Bone marrow (tissue), 2 donors: ENCODE data around the gene C8A.

Source experiments
- DNase-seq, 2 donors: peaks; one replicate each; lab custom pipeline; 2025; lab: John Stamatoyannopoulos, UW

C8A gene

DNA sequence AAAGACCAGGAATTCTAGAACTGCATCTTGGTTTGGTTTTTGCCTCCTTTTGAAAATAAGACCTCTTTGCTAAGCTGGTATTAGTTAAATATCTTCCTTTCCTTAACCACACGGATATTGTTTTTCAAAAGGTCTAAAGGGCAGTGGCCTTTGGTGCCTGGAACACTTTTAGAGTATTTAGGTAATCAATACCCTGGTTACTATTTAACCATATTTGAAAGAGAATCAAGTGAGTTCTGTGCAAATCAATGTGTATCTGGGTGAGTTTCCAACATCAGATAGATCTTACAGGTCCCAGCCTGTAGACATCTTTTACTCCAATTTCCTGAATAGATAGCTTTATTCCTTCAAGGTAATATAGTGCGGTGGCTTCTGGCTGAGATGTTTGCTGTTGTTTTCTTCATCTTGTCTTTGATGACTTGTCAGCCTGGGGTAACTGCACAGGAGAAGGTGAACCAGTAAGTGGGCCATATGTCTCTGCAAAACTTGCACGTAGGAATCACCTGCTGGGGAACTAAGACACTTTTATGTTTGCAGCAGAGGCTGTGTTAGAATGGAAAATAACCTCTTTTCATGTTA lies at the start of gene C8A:
Gene C8A (plus strand): TSS at position 277 of the 579 bp plus-strand sequence. CDS start 105 bp downstream, at position 382.
- DNase-seq = no peak

DNA sequence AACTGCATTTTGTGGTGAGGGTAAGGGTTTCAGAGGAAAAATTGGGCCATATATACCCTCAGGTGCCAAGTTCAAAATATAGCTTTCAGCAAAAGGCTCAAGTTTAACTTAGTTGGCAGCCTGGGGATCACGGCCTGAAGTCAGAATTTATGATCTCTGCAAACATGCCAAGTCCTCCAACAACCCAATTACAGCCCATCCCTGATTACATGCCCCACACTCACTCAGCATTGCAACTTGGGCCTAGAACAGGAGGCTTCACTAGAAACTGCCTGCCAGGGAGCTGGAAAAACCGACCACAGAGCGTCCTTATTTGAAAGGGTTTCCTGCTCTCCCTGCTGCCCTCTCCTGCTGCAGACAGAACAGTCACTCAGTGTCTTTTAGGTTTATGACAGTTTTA lies 47.8 kb upstream of the C8A start:
- no peak for DNase-seq

DNA sequence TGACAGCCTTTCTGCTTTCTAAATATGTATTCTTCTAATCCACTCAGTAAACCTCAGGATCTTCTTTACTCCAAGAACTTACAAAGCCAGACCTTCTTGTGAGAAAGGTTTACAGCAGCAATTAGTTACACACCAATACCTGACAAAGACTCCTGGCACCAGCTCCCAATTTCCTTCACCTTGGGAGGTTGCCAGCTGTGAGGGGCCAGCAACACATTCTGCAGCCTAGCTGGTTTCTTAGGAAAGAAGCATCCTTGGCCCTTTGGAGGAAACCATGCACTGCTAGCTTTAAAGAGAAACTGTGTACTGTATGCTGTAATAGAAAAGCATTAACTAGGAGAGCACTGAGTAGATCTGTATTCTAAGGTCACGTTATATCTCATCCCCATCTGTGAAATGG lies 46.2 kb upstream of the C8A start:
- DNase-seq = no peak

DNA sequence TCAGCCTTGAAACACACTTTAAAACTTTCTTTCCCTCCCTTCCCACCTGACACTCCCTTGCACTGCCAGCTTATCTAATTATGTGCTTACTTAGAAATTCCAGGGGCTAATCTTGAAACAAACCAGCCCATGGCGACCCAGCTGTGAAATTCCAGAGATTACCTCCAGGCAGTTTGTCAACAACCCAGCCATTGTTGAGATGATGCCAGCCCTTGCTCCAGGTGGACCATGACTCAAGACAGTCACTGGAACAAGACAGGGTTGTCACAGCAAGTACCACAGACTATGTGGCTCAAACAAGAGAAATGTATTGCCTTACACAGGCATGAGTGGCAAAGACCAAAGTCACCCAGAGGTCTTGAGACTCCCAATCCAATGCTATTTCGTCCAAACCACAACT lies 43.3 kb upstream of the C8A start:
- no peak for DNase-seq

DNA sequence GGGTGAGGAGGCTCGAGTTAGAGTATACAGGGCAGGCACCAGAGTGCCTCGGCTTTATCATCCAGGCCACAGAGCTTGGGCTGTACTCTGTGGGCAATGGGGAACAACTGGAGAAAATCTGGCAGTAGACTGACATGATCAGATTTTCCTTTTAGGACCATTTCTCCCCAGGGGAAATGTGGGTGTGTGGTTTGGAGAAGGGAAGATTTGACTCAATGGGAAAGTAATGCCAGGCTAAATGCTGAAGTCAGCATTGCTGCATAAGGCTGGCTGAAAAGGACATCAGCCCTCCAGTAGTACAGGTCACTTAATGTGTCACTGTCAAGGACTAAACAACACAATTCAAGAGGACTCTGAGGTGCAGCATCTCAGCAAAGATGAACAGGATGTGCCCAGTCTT lies 40.4 kb upstream of the C8A start:
- no peak for DNase-seq

DNA sequence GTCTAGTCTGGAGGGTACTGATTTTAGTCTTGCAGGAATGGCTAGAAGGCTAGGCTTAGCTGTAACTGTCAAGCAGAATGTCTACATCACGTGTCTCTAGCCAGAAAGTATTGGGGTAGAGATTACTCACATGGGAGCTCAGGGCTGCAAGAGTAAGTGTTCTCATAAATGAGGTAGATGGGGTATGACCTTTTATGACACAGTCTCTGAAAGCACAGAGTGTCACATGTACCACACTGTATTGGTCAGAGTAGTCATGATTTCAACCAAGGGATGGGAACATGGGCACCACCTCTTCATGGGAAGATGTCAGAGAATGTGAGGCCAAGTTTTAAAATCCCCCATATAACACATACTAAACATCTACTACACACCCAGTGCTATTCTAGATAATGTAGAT lies 38.3 kb upstream of the C8A start:
- DNase-seq = no peak

DNA sequence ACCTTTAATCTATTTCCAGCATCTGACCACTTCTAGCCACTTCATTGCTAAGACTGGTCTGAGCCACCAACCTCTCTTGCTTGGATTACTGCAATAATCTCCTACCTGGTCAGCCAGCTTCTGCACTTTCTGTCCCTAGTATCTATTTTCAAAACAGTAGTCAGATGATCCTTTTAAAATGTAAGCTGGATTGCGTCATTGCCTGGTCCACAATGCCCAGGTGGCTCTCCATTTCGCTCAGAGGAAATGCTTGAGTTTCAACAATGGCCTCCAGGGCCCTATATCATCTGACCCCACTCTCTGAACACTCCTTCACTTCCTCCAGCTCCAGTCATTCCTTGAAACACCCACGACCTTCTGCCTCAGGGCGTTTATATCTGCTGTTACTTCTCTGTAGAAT lies 37.7 kb upstream of the C8A start:
- no peak for DNase-seq

DNA sequence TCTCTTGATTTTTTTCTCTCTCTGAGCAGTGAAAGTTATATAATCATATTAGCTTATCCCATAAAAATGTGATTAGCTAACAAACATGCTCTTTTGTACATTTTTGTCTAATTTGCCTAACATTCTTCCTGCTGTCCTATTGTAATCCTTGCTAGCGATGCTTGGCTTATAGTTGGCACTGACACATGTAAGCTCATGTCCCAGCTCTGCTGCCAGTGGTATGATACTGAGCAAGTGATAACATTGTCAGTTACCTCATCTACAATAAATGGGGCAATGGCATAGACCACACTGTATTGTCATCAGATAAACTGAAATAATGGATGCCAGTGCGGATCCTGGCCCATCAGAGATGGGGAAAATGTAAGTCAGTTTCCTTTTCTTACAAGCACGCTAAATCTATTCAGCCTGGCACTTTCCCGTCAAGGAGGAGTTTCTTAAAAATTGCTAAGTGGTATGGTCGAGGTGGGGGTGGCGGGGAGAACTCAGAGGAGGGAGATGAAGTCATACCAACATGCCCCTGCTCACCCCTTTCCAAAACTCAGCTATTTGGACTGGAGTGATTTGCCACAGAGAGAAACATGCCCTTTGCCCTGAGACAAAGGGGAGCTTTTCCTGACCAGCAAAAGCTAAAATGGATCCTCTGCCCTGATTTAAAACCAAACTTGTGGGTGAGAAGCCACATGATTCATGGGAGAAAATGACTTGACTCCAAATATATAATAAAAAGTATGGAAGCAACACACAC lies 36.7 kb upstream of the C8A start:
- DNase-seq = no peak

DNA sequence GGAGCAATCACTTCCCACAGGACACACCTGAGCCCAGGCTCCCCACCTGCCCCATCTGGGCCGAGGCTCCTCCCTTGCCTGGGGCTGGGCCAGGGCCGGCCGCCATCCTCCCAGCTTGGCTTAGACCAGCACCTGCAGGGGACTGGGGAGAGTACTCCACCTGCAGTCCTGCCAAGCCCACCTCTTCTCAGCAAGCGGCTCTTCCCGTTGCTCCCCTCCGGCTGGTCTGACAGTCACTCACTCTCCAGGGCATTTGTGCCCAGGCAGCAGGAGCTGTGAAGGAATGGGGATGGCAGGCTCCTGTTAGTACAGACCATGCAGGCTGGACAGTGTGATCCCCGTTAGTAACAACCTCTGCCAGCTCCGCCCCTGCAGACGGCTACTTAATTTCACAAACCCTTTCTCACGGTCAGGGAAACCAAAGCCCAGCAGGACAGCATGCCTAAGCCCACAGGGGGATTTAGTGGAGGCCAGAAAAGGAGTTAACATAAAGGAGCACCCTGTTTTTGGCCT lies 35.2 kb upstream of the C8A start, which contains the start of gene FYB2:
Gene FYB2 (minus strand): TSS at position 18 of the 513 bp plus-strand sequence. CDS start 114 bp downstream, outside the sequence.
- DNase-seq = no peak

DNA sequence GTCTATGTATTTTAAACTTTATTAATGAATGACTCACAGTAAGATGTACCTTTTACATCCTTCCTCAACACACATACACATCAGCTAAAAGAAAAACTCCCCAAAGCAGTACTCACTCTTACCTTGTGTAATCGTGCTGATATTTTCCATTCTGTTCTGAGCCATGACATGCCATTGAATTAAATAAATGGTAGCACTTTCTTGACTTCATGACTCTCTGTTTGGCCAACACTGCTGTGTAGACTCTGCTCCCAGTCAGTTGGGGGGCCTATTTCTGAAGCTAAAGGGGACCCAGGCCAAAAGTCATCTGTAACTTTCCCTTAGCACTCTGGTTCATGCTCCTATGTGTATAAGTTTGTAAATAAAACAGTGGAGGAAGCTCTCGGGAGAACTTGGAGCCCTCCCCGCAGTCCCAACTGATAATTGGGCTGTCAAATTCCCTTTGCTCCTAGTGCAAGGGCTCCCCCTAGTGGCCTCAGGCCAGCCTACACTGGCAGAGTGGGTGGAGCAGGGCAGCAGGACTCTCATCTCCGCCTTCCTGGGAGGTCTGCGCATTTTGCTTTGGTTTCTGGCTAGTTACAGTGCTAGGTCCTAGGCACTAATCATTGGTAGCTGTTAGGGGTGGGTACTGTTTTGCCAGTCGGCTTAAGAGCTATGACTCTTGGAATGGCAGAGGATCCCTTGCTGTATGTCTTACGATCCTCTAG lies 33.7 kb upstream of the C8A start:
- peak in 1 of 2 donors; percentile 14 for DNase-seq

DNA sequence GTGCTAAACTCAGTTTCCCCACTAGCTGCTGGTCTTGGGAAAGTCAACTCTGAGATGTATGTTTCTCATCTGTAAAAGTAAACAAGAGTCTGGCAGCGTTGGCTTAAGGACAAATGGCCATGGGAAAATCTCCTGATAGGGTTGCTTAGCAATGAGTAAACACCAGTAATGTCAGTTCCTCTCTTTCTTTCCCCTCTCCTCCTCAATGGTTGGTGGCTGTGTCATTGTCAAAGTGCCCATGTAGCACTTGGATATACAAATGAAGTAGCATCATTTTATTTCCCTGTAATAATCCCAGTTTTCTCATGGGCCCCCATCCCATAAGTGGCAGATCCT lies 33.2 kb upstream of the C8A start:
- DNase-seq = no peak

DNA sequence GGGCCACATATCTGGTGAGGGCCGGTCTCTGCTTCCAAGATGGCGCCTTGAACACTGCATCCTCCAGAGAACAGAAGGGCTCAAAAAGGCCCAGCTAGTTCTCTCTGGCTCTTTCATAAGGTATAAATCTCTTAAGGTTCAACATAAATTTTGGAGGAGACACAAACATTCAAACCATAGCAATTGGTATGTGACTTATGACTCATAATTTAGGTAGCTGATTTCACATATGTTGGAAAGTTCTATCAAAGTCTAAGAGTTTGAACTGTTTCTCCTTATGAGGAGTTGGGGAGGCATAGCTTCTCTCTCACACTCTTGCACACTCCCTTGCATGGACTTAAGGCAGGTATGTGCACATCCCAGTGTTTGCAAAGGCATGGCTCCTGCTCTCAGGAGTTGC lies 30.3 kb upstream of the C8A start:
- no peak for DNase-seq

DNA sequence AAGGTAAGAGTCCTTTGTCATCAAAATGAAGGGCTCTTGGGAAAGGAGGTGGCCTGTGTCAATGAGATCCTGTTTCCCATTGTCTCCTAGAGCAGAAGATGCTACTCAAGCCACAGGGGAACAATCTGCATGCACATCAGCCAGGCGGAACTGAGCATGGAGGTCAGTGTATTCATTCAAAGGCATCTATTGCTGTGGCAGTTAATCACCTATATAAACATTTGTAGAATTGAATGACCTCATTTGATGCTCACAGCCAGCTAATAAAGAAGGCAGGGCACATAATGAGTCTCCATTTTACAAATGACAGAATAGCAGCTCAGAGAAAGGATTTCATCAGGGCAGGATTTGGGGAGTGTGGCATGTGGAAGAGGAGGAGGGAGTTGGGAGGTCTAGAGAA lies 29.7 kb upstream of the C8A start:
- DNase-seq = no peak

DNA sequence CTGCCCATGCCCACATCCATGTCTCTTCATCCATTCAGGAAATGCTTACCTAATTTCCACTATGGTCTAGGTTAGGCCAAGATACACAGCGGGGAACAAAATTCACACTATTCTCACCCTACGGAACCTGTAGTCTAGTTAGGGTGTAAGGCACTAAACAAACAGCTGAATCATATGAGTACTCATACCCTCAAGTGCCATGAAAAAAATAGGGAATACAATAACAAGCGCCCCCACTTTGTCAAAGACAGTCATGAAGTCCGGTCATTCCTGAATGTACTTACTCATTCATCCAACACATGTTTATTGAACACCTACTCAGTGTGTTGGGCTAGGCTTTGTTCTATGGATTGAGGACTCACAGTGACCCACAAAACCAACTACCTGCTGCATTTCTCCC lies 29.2 kb upstream of the C8A start:
- DNase-seq = no peak

DNA sequence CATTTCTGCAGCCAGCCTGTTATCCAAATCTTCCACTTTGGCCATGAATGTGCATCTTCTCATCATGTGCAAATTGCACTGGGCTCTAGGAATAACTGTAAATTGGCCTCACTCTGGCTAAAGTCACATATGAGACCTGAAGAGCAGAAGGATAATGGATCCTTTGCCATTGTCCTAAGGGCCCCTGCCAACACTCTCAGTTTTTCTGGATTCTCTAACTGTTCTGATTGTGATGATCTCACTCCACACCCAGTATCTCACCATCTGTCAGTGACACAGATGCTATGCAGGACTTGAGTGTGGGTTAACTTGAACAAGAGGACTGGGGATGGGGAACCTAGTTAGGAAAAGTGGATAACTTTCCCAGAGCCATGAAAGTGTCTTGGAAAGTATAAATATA lies 26.9 kb upstream of the C8A start:
- no peak for DNase-seq

DNA sequence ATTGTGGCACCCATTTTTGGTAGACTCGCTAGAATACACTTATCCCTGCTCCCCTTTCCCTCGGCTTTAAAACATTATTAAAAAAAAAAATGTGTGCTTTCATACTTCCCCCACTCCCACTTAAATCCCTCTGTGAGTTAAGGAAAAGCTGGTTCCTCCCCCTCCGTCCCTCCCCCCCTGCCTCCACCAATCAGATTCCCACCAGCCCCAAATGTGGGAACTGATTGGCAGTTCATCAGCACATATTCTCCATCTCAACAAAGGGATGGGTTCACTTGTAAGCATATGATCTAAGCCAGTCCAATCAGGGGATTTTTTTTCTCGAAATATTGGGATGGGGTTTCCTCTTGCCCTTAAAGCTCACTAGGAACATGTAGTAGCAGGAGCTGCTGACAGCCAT lies 24.5 kb upstream of the C8A start:
- DNase-seq = no peak

DNA sequence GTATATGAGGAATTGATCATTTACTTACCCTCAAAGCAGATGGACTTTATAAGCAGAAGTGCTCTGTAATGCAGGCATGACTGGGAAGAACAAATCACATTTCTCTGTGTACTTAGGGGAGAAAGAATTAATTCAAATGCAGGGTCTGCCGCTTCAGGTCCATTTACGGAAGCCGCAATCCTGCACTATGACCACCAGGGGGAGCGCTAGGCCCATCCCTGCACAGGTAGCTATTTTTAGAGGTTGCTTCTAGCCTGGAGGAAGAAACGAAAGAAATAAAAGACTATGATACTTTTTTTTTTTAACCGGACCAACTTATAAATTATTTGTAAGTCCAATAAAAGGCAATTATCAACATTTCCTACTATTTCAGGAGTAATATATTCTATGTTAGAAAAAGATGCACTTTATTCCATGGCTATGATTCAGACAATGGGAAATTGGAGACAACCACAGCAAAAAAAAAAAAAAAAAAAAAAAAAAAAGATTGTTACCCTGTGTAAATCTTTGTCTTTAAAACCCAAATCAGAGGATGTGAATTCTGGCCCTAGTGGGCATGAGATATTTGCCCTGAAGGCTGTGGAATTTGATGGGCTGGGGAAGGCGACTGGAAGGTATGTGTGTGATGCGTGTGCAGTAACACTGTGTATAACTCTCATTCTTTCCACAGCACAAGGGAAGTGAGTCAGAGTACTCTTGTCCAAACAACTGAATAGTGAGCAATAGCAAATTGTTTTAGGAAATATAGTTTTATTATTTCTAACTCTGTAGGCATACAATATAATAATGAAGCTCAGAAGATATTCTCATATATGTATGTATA lies 22.5 kb upstream of the C8A start:
- peak in 1 of 2 donors; percentile 5 for DNase-seq

DNA sequence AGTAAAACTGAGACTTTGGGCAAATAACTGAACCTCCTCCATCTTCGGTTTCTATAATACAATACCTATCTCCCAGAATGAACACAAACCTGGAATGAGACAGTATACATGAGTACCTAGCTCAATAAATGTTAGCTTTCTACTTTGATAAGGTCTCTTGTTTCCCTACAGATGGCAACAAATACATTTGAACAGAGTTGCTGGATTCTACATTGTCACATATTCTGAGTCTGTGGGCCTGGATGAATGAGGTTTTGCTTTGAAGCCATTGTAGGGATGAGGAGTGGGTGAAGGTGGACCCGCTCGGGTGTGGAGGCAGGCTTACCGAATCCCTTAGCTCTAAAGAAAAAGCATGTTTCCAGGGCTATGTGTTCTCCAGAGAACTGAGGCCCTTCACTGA lies 21.5 kb upstream of the C8A start:
- no peak for DNase-seq

DNA sequence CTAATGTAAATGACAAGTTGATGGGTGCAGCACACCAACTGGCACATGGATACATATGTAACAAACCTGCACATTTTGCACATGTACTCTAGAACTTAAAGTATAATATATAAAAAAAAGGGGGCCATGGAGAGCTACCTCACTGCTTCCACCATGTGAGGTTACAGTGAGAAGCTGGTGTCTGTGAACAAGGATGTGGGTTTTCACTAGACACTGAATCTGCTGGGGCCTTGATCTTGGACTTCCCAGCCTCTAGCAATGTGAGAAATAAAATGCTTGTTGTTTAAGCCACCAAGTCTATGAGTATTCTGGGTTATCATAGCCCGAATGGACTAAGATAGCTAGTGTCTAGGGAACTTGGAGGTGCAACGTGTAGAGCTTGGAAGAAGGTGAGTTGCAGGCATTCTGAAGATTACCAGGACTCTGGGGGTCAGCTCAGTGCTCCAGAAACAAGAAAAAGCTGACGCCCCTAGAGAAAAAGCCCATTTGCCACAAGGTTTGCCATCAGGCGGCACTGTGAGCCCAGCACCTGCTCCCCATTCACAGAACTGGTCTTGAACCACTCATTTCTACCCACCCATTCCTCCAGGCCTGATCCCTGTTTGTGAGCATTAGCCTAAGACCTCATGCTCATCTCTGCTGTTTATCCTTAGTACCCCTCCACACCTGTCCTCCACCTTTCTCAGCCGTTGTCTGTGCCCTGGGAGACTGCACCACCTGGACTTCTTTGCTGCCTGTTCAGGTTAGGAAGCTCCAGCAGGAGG lies 20.3 kb upstream of the C8A start:
- no peak for DNase-seq

DNA sequence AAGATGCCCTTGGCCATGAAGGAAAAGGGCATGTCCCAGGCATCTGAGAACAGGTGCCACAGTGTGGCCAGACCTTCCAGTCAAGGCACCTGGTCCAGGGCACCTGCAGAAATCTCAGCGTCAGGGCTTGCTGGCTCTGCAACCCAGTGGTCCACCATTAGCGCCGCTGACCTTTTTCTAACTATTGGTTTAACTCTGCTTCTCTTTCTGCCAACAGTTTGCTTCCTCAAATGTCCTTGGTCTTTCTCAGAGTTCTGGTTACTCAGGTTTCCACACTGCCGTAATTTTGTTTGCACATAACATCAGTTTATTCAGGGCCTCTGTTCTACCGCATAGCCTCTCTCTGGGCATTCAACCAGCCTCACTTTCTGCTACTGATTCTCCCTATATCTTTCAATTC lies 18.9 kb upstream of the C8A start:
- DNase-seq = no peak

DNA sequence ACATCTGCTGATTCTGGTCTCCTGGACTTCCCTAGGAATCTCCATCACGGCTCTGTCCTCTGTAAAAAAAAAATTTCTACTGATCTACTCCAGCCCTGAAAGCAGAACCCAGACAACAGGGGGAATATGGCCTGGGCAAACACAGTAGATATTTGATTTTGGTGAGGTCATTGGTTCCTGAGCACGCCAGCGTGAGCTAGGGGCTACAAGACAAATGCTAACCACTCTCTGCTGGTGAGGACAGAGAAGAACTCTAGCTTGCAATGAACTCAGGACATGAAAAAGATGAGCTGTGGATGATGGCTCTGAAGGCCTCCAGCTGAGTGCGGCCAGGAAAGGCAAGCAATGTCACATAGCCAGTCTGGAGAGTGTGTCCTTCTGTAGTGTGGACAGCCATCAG lies 18.2 kb upstream of the C8A start:
- no peak for DNase-seq
